ENCODE results near the gene WAPL.

The WAPL gene

GRCh38 chr10:86461963-86462804 is 59.4 kb downstream of the WAPL start:
- no peak for DNase-seq (ENCODE audit: low read depth)

- no peak for DNase-seq (ENCODE audit: low read depth)
Measured at GRCh38 chr10:86451604-86451960, 70.0 kb downstream of the WAPL start.

GRCh38 chr10:86450806-86451603 is 70.6 kb downstream of the WAPL start:
- DNase-seq (ENCODE audit: low read depth) = no peak

- no peak for DNase-seq (ENCODE audit: low read depth)
Measured at GRCh38 chr10:86449926-86450558, 71.5 kb downstream of the WAPL start.

- no peak for DNase-seq (ENCODE audit: low read depth)
Measured at GRCh38 chr10:86447432-86447831, 74.2 kb downstream of the WAPL start.

DNA sequence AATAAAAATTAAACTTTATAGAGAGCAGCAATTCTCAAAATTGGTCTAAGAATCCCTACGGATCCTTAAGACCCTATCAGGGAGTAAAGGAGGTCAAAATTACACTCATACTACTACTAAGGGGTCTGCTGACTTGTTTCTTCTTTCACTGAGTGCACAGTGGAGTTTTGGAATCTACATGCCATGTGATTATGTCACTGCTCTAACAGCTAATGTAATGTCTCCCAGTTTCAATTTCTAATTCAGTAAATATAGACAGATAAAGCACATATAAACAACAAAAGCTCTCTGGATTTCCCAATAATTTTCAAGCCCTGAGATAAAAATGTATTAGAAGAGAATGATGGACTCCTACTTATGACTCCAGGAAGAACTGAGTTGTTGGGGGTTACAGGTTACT is 74.6 kb downstream of the WAPL start:
- DNase-seq (ENCODE audit: low read depth) = no peak

GRCh38 chr10:86446440-86446839 is 75.2 kb downstream of the WAPL start:
- no peak for DNase-seq (ENCODE audit: low read depth)

- no peak for DNase-seq (ENCODE audit: low read depth)
Measured at GRCh38 chr10:86443936-86444335, 77.7 kb downstream of the WAPL start.

DNA sequence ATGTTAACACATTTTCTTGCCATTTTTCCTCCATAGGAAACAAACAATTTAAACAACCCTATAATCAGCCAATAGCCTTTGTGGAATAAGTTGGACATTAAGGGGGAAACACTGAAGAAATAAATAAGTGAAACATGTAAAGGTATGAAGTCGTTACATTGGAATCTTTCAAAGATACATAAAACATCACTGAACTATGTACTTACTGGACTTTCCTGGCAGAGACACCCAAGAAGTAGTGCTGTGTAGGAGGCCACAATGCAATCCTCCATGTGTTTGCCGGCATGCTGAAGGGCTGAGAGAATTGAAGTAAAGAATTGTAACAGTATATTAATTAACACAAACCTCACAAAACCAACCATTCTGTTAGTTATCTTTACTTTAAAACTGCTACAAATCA is 78.5 kb downstream of the WAPL start:
- DNase-seq (ENCODE audit: low read depth) = peak; percentile 5

DNA sequence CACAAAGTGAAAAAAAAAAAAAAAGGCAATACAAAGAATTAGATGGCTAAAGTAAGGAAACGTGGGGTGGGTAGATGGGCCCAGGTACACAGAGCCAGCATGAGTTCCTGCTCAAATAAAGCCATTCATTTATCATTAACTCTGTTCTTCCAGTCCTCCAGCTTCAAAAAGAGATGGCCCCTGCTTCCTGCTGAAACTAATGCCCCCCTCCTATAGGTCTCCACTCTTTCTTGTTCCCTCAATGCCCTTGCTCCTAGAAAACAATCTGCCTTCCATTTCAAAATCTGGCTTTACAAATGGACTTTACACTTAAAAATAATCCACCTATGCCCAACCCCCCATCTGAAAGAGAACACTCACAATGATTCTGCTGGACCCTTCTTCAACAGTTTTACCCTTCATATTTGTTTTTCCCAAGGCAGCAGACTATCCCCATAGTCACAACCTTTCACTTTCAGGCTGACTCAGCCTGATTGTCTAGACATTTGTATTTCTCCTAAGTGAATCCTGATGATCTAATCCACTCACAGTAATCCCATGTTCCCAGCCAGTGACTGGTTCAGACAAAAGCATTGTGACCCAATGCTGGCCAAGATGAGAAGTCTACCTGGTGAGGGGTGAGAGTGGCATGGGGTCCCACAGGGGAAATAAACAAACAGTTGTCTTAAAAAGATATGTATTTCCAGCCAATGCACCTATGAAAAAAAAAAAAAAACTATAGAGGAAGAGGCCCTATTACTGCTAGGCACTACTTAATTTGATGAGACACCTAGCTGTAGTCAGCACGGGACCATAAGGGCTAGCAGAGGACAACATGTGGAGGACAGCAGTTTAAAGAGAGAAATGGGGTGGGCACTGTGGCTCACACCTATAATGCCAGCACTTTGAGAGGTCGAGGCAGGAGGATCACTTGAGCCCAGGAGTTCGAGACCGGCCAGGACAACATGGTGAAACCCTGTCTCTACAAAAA is 80.4 kb downstream of the WAPL start:
- no peak for DNase-seq (ENCODE audit: low read depth)

DNA sequence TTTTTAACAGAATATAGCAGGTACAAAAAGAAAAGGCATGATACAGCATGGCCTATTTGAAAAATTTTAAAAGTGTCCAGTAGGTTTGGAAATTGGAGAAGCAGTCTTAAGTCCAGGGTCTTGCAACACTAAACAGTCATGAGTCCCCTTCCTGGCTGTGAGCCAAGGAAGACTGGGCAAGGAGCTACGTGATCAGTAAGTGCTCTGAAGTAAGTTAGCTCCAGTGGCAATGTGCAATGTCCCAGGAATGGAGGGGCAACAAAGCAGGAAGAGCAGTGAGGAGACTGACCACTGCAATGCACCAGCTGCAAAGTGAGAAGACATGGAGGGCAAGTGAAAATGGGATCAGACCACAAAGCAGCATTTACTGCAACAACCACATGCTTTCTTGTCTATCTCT is 82.0 kb downstream of the WAPL start:
- peak; percentile 82 for DNase-seq (ENCODE audit: low read depth)

GRCh38 chr10:86438091-86438749 is 83.4 kb downstream of the WAPL start:
- no peak for DNase-seq (ENCODE audit: low read depth)

GRCh38 chr10:86437447-86437846 is 84.1 kb downstream of the WAPL start:
- no peak for DNase-seq (ENCODE audit: low read depth)

GRCh38 chr10:86436963-86437362 is 84.6 kb downstream of the WAPL start:
- DNase-seq (ENCODE audit: low read depth) = no peak

DNA sequence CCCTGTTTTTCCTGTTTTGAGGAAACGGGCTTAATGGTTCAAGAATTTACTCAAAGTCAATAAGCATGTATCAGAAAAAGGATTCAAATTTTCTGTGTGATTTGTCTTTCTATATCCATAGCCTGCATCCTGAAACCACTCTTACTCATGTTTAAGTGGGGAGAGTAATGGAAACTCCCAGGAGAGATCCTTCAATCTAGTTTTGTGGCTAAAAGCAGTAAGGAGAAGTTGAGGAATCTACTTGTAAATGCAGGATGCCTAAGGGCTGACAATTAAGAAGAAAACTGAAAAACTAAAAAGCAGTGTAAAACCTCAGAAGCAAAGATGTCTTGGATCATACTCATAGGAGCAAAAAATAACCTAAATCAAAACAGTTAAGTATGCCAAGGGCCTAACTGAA is 86.9 kb downstream of the WAPL start:
- DNase-seq (ENCODE audit: low read depth) = no peak

DNA sequence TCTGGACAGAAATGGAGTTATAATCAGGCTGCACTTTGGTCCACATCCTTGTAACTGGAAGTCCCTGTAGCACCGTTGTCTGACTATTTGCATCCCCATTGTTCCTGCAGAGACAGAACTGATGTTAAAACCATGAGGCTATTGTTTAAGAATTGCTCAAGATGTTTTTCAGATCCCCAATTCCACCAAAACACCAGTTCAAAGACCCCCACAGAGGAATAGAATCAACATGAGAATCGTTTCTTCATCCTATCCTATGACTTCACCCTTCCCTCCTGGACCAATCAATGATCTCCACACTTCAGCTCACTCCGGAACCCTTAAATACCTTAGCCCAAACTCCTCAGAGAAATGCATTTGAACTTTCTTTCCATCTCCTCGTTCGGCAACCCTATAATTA is 97.9 kb downstream of the WAPL start:
- no peak for DNase-seq (ENCODE audit: low read depth)

GRCh38 chr10:86419101-86419500 is 102.5 kb downstream of the WAPL start:
- no peak for DNase-seq (ENCODE audit: low read depth)

- DNase-seq (ENCODE audit: low read depth) = no peak
Measured at GRCh38 chr10:86415583-86415982, 106.0 kb downstream of the WAPL start.

DNA sequence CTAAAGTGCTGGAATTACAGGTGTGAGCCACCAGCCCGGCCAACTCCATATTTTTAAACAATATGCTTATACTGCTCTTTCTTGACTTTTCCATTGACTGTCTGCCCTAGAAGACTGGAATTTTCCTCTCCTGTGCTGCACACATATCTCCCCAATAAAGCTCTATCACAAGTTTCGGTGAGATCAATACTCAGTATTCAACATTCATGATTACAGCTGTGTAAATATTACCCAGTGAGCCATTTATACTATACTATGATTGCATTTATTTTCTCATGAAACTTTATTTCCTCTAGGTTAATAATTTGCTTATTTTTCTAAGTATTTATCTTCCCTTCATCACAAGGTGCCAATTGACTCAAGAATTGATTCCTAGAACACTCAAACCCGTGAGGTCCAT is 106.5 kb downstream of the WAPL start:
- no peak for DNase-seq (ENCODE audit: low read depth)

- no peak for DNase-seq (ENCODE audit: low read depth)
Measured at GRCh38 chr10:86413046-86413728, 108.4 kb downstream of the WAPL start.
